HepG2 (cell line): ENCODE results near the gene LMNA. TPM values are rescaled to one million over a fixed set of nuclear protein-coding genes. Genes with fewer than 3 reads are reported as not detected.
A peak's percentile ranks its signal among the peaks of the same experiment; 100 is the strongest.

ENCODE experiments used
- NAIF1 ChIP-seq: sonication (generic); formaldehyde crosslinking; IDR thresholded peaks from 2 replicates; pipeline ENCODE4 v1.5.0; 2020; ENCODE audit warnings: mild to moderate bottlenecking, missing genetic modification reagents, borderline replicate concordance
- NCOA2 ChIP-seq: sonication (generic); formaldehyde crosslinking; IDR thresholded peaks from 2 replicates; pipeline ENCODE4 v1.8.0; 2022; ENCODE audit warnings: inconsistent platforms
- NFE2L1 ChIP-seq: sonication (generic); formaldehyde crosslinking; IDR thresholded peaks from 2 replicates; pipeline ENCODE4 v1.4.0; 2020; ENCODE audit warnings: missing genetic modification reagents, mild to moderate bottlenecking, borderline replicate concordance
- PITX1 ChIP-seq: sonication (generic); formaldehyde crosslinking; IDR thresholded peaks from 2 replicates; pipeline ENCODE4 v1.5.1; 2020; ENCODE audit warnings: mild to moderate bottlenecking, missing genetic modification reagents
- SATB2 ChIP-seq: sonication (generic); formaldehyde crosslinking; IDR thresholded peaks from 2 replicates; pipeline ENCODE4 v1.5.0; 2020; ENCODE audit warnings: missing genetic modification reagents
- USF2 ChIP-seq, 2 experiments: sonication (generic) in 1 of 2; formaldehyde crosslinking in 1 of 2; IDR thresholded peaks; 2 replicates each; pipeline versions ENCODE4 v1.5.1 to v1.6.1; 2011 to 2020; ENCODE audit warnings: borderline replicate concordance in 1 of 2, low read depth in 1 of 2, low read length in 1 of 2, mild to moderate bottlenecking in 1 of 2, missing genetic modification reagents in 1 of 2, moderate library complexity in 1 of 2
- ZBTB10 ChIP-seq: sonication (generic); formaldehyde crosslinking; IDR thresholded peaks from 2 replicates; pipeline ENCODE4 v1.4.0; 2020; ENCODE audit warnings: missing genetic modification reagents, borderline replicate concordance
- ZFAT ChIP-seq: sonication (generic); formaldehyde crosslinking; conservative IDR thresholded peaks from 2 replicates; pipeline ENCODE4 v1.8.1; 2023; ENCODE audit warnings: missing genetic modification reagents, inconsistent platforms
- ZNF343 ChIP-seq: sonication (generic); formaldehyde crosslinking; IDR thresholded peaks from 2 replicates; pipeline ENCODE4 v1.4.0; 2020; ENCODE audit warnings: mild to moderate bottlenecking, missing genetic modification reagents
- ZNF468 ChIP-seq: sonication (generic); formaldehyde crosslinking; IDR thresholded peaks from 2 replicates; pipeline ENCODE4 v1.8.0; 2022; ENCODE audit warnings: mild to moderate bottlenecking, moderate library complexity, missing genetic modification reagents
- ZNF556 ChIP-seq: sonication (generic); formaldehyde crosslinking; IDR thresholded peaks from 2 replicates; pipeline ENCODE4 v1.4.0; 2020; ENCODE audit warnings: mild to moderate bottlenecking, missing genetic modification reagents, borderline replicate concordance
- ZNF670 ChIP-seq: sonication (generic); formaldehyde crosslinking; IDR thresholded peaks from 2 replicates; pipeline ENCODE4 v1.8.0; 2022; ENCODE audit warnings: mild to moderate bottlenecking, missing genetic modification reagents, borderline replicate concordance
- ZNF788 ChIP-seq: sonication (generic); formaldehyde crosslinking; IDR thresholded peaks from 2 replicates; pipeline ENCODE4 v1.5.0; 2020; ENCODE audit warnings: mild to moderate bottlenecking, missing genetic modification reagents, borderline replicate concordance
- ZNF883 ChIP-seq: sonication (generic); formaldehyde crosslinking; IDR thresholded peaks from 2 replicates; pipeline ENCODE4 v1.5.1; 2020; ENCODE audit warnings: mild to moderate bottlenecking, missing genetic modification reagents; ENCODE audit errors: not compliant biosample characterization
- polyA plus RNA-seq, 8 experiments: library from polyadenylated mRNA; depleted of rRNA in 3 of 8; stranded (reverse) in 7 of 8; unstranded in 1 of 8; fragments of >200 nt; fragmentation: Illumina TruSeq in 4 of 8; extraction: Trizol in 4 of 8; gene quantifications; 2 replicates each; pipeline versions ENCODE4 v1.2.1 to v1.2.3, GENCODE V29; 2011 to 2016; ENCODE audit warnings: low read depth in 4 of 8, missing spikeins in 1 of 8, mixed read lengths in 1 of 8; ENCODE audit not compliant: insufficient read depth in 1 of 8
- total RNA-seq, 5 experiments: library from RNA; depleted of rRNA; stranded (reverse); fragments of >200 nt; fragmentation: Illumina TruSeq; extraction: Trizol; gene quantifications; 2 replicates each; pipeline ENCODE4 v1.2.3, GENCODE V29; 2016; ENCODE audit warnings: low read depth in 1 of 5
- TF ChIP-seq, protein P1 (sequence below): sonication (generic); formaldehyde crosslinking; conservative IDR thresholded peaks from 2 replicates; pipeline ENCODE4 v1.4.0; 2020; ENCODE audit warnings: mild to moderate bottlenecking, missing genetic modification reagents, moderate library complexity
- TF ChIP-seq, protein P2 (sequence below): sonication (generic); formaldehyde crosslinking; IDR thresholded peaks from 2 replicates; pipeline ENCODE4 v1.4.0; 2020; ENCODE audit warnings: missing genetic modification reagents

Gene LMNA
- total and polyA plus RNA-seq, 2 of the 13 experiments (the other 11 are each of a cell fraction or from before 2014, with no cell fraction given) = 107 to 225 TPM

DNA sequence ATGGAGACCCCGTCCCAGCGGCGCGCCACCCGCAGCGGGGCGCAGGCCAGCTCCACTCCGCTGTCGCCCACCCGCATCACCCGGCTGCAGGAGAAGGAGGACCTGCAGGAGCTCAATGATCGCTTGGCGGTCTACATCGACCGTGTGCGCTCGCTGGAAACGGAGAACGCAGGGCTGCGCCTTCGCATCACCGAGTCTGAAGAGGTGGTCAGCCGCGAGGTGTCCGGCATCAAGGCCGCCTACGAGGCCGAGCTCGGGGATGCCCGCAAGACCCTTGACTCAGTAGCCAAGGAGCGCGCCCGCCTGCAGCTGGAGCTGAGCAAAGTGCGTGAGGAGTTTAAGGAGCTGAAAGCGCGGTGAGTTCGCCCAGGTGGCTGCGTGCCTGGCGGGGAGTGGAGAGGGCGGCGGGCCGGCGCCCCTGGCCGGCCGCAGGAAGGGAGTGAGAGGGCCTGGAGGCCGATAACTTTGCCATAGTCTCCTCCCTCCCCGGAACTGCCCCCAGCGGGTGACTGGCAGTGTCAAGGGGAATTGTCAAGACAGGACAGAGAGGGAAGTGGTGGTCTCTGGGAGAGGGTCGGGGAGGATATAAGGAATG is 505 bp downstream of the LMNA start (continued):
- TF ChIP-seq, protein P1, sequence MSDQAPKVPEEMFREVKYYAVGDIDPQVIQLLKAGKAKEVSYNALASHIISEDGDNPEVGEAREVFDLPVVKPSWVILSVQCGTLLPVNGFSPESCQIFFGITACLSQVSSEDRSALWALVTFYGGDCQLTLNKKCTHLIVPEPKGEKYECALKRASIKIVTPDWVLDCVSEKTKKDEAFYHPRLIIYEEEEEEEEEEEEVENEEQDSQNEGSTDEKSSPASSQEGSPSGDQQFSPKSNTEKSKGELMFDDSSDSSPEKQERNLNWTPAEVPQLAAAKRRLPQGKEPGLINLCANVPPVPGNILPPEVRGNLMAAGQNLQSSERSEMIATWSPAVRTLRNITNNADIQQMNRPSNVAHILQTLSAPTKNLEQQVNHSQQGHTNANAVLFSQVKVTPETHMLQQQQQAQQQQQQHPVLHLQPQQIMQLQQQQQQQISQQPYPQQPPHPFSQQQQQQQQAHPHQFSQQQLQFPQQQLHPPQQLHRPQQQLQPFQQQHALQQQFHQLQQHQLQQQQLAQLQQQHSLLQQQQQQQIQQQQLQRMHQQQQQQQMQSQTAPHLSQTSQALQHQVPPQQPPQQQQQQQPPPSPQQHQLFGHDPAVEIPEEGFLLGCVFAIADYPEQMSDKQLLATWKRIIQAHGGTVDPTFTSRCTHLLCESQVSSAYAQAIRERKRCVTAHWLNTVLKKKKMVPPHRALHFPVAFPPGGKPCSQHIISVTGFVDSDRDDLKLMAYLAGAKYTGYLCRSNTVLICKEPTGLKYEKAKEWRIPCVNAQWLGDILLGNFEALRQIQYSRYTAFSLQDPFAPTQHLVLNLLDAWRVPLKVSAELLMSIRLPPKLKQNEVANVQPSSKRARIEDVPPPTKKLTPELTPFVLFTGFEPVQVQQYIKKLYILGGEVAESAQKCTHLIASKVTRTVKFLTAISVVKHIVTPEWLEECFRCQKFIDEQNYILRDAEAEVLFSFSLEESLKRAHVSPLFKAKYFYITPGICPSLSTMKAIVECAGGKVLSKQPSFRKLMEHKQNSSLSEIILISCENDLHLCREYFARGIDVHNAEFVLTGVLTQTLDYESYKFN (CRISPR knock-in tag) = 0 out of 2 replicates have a peak, but pooled peaks have one; percentile 5
- TF ChIP-seq ZNF883 = no peak
- no peak for TF ChIP-seq NAIF1
- no peak for TF ChIP-seq NCOA2 (CRISPR knock-in tag)
- no peak for TF ChIP-seq ZNF670 (CRISPR knock-in tag)
- TF ChIP-seq USF2 (IDR thresholded peaks at IDR 0.05; ENCODE audit: low read depth, low read length) = no peak
- TF ChIP-seq USF2 (CRISPR knock-in tag; IDR thresholded peaks at IDR 0.05; ENCODE audit: borderline replicate concordance) = no peak
- TF ChIP-seq ZNF468 (CRISPR knock-in tag) = 0 out of 2 replicates have a peak, but pooled peaks have one; percentile 21
- TF ChIP-seq ZNF788 (CRISPR knock-in tag) = 0 out of 2 replicates have a peak, but pooled peaks have one; percentile 5
- TF ChIP-seq, protein P2, sequence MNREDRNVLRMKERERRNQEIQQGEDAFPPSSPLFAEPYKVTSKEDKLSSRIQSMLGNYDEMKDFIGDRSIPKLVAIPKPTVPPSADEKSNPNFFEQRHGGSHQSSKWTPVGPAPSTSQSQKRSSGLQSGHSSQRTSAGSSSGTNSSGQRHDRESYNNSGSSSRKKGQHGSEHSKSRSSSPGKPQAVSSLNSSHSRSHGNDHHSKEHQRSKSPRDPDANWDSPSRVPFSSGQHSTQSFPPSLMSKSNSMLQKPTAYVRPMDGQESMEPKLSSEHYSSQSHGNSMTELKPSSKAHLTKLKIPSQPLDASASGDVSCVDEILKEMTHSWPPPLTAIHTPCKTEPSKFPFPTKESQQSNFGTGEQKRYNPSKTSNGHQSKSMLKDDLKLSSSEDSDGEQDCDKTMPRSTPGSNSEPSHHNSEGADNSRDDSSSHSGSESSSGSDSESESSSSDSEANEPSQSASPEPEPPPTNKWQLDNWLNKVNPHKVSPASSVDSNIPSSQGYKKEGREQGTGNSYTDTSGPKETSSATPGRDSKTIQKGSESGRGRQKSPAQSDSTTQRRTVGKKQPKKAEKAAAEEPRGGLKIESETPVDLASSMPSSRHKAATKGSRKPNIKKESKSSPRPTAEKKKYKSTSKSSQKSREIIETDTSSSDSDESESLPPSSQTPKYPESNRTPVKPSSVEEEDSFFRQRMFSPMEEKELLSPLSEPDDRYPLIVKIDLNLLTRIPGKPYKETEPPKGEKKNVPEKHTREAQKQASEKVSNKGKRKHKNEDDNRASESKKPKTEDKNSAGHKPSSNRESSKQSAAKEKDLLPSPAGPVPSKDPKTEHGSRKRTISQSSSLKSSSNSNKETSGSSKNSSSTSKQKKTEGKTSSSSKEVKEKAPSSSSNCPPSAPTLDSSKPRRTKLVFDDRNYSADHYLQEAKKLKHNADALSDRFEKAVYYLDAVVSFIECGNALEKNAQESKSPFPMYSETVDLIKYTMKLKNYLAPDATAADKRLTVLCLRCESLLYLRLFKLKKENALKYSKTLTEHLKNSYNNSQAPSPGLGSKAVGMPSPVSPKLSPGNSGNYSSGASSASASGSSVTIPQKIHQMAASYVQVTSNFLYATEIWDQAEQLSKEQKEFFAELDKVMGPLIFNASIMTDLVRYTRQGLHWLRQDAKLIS (CRISPR knock-in tag) = no peak
- TF ChIP-seq NFE2L1 (CRISPR knock-in tag) = no peak
- TF ChIP-seq ZBTB10 = no peak
- no peak for TF ChIP-seq SATB2 (CRISPR knock-in tag)
- TF ChIP-seq ZNF343 (CRISPR knock-in tag) = no peak
- no peak for TF ChIP-seq ZFAT
- TF ChIP-seq PITX1 = no peak; the same call in 1 of the 2 replicates
- no peak for TF ChIP-seq ZNF556 (CRISPR knock-in tag)
